ENCODE results near the gene AKR1A1.
"Not testable (repeated sequence)": the region's sequence is repeated elsewhere in the genome, so short reads cannot be mapped to it uniquely, and the experiment has no call there.

AKR1A1 gene

DNA sequence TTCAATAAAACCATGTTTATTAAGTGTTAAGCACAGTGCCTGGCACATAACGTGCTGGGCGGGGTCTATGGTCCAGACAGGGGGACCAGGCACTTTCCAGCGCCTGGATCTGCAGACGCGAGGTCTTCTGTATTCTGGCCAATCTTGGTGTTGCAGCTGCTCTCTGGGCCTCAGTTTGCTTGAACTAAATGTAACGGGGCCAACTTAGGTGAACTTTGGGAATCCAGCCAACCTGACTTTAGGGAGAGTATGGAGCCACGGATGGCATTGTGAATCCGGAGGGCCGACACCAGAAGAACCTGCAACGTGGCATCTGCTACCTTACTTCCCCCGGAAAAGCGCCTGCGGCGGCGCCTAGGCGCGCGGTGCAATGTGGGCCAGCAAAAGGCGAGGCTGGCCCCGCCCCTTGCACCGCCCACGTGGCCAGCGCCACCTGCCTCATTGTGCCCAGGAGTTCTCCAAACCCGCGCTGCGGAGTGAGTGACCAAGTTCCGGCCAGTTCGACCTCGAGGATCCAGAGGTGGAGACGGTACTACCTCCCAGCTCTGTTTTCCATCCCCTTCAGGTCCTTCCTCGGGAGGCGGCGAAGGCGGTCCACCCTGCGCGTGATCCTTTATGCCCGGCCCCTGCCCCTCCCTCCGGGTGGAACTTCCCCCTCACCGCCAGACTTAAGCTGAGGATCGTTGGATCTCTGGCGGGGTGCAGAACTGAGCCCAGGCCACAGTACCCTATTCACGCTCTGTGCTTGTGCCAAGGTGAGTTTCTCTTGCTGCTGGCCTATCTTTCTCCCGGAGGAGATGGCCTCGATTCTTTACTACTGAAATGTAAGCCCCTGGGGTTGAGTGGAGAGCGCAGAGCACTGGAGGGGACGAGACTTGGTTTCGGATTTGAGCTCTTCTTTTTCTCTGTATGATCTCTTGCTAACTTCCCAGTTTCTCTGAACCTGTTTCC, at the start of gene AKR1A1:
AKR1A1 (plus strand) TSS at position 426 of the 951 bp plus-strand sequence. CDS start 10,969 bp downstream, outside the sequence.
- peak; percentile 94 to 96 (median 95) for DNase-seq

DNA sequence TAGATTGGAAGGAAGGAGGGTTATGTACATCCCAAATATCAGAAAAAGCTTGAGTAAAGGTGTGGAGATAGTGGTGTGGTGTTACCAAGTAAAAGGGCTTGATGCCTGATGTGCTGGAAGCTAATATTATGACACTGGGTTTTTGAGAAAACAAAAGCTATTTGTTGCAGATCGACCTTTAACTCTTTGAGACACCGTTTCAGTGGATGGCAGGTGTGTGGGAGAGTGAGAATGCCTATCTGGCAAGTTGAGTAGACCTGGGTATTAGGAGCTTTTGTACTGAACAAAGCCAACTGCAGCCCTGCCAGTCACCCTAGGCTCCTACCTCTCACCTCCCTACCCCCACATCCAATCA, 49.1 kb upstream of the AKR1A1 start:
- no peak for DNase-seq

DNA sequence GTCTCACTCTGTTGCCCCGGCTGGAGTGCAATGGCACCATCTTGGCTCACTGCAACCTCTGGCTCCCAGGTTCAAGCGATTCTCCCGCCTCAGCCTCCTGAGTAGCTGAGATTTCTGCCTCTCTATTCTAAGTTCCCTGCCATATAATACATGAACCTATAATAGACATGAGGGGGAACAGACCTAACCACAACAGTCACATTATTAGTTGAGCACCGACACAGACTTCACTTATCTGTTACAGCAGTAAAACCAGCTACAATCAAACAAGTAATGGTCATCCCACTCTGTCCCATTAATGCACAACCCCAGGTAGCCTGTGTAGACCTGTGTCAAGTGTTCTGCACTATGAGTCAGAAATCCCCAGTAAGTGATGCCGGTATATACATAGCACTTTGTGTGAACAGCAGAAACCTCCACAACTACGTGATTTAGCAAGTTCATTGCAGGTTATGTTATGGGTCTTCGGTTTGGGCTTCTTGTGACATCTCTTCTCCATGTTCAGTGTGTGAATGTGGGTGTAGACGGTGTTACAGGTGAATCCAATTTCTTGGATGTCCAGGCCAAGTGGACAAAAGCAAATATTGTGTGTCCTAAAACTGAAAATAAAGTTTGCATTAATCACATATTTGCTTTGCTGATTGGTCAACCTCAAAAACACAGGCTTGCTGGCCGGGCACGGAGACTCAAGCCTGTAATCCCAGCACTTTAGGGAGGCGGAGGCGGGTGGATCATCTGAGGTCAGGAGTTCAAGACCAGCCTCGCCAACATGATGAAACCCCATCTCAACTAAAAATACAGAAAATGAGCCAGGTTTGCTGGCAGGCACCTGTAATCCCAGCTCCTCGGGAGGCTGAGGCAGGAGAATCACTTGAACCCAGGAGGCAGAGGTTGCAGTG, 46.9 kb upstream of the AKR1A1 start:
- DNase-seq = no peak

DNA sequence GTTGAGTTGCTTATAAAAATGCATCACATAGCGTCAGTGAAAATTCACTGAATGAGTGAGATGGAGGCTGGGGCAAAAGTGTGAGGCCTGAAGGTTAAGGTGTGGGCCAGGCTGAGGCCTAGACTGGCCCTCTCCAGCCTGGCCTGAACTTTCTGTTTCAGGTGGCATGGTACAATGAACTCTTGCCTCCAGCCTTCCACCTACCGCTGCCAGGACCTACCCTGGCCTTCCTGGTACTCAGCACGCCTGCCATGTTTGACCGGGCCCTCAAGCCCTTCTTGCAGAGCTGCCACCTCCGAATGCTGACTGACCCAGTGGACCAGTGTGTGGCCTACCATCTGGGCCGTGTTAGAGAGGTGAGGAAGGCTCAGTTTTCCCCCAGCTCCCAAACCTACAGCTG, 43.4 kb upstream of the AKR1A1 start:
- no peak for DNase-seq

DNA sequence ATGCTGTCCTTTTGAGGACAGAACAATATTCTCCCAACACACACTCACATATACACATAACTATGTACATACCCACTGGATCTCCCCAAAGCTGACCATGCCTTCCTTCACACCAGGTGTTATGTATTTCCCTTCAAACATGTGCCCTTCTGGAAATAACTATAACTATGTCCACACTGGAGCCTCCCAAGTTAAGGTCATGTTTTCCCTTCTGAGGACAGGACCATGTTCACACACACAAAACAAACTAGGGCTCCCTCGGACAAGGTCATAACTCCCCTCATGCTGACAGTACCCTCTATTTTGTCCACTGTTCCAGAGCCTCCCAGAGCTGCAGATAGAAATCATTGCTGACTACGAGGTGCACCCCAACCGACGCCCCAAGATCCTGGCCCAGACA, 42.7 kb upstream of the AKR1A1 start:
- DNase-seq = no peak

DNA sequence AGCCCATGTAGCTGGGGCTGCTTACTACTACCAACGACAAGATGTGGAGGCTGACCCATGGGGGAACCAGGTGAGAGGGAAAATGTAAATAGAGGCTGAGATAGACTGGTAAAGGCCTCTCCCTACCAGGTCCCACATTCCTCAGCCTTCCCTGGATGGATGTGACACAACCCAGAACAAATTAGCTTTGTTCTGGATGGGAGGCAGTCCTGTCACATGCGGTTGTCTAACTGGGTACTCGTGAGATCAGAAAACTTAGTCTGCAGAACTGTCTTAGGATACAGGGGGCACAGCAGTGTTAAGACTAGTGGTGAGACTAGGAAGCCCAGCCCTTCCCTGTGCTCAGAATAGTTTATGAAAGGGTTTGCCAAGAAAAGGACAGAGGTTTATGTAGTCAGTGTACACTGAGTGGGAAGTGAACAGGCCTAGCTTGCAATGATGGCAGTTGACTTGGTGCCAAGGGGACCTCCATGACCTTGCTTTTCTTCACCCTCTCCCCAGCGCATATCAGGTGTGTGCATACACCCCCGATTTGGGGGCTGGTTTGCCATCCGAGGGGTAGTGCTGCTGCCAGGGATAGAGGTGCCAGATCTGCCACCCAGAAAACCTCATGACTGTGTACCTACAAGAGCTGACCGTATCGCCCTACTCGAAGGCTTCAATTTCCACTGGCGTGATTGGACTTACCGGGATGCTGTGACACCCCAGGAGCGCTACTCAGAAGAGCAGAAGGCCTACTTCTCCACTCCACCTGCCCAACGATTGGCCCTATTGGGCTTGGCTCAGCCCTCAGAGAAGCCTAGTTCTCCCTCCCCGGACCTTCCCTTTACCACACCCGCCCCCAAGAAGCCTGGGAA, 42.1 kb upstream of the AKR1A1 start:
- DNase-seq = no peak

DNA sequence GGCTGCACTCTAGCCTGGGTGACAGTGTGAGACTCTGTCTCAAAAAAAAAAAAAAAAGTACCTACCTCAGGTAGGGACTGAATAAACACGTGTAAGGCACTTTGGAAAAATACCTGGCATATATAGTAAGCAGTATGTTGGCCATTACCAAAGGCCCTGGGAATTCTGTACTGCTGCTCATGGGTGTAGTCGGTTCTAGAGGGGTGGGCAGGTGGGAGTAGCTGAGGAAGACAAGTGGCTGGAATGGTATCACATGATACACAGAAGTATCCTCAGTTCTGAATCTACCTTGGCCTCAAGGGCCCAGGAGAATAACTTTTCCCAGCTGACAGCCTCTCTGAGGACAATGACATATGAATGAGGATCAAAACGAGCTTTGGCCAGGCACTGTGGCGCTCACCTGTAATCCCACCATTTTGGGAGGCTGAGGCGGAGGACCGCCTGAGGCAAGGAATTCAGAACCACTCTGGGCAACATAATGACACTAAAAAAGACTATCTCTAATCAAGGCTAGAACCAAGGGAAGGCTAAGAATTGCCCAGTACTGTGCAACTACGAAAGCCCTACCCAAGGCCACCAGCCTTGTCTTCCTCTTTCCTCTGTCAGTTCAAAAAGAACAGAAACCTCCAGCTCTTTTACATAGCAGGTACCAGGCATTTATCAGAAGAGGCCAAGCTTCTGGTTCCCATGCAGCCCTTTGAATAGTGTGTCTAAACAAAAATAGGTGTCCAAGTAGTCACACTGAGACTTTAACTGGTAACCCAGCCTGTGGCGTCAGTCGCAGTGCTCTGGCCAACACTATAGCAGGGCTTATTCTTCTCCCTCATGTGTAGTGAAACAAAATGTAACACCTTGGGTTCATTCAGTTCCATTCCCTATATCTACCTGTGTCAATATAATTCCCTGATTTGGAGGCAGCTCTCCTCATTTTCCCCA, 40.3 kb upstream of the AKR1A1 start:
- peak in 1 of 3 experiments; percentile 31 for DNase-seq

DNA sequence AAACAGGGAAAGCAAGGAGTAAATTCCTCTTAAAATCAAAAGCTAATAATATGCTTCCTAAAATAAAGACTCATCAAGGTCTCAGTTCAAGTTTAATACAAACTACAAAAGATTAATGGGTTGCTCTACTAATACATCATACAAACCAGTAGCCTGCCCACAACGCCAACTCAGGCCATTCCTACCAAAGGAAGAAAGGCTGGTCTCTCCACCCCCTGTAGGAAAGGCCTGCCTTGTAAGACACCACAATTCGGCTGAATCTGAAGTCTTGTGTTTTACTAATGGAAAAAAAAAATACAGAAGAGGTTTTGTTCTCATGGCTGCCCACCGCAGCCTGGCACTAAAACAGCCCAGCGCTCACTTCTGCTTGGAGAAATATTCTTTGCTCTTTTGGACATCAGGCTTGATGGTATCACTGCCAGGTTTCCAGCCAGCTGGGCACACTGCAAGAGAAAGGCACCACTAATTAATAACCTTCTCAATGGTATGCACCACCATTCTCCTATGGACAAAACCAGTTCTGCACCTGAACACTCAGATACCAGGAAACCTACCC, 39.6 kb upstream of the AKR1A1 start:
- peak in 1 of 3 experiments; percentile 30 for DNase-seq

DNA sequence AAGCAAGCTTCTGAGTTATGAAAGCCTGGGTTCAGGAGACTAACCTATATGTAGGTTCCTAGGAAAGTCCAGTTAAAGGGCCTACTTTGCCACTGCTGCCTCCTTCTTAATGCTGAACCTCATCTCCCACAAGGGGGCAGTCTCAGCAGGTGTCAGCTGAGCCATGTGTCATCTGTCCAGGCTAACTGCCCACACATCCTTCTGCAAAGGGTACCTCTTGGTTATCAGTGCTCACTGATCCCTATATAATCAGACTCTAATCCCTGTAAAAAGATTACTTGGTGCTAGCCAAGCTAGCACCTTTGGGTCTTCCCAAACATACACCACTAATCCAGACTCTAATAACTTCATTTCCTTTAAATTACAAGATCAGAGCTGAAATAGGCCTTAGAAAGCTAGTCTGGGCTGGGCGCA, 38.0 kb upstream of the AKR1A1 start:
- DNase-seq = peak; percentile 36 to 78 (median 45)

DNA sequence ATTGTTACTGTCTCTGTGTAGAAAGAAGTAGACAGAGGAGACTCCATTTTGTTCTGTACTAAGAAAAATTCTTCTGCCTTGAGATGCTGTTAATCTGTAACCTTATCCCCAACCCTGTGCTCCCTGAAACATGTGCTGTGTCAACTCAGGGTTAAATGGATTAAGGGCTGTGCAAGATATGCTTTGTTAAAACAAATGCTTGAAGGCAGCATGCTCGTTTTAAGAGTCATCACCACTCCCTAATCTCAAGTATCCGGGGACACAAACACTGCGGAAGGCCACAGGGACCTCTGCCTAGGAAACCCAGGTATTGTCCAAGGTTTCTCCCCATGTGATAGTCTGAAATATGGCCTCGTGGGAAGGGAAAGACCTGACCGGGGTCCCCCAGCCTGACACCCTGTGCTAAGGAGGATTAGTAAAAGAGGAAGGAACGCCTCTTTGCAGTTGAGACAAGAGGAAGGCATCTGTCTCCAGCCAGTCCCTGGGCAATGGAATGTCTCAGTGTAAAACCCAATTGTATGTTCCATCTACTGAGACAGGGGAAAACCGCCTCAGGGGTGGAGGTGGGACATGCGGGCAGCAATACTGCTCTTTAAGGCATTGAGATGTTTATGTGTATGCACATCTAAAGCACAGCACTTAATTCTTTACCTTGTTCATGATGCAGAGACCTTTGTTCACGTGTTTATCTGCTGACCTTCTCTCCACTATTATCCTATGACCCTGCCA, 36.9 kb upstream of the AKR1A1 start:
- not testable (repeated sequence) for DNase-seq

DNA sequence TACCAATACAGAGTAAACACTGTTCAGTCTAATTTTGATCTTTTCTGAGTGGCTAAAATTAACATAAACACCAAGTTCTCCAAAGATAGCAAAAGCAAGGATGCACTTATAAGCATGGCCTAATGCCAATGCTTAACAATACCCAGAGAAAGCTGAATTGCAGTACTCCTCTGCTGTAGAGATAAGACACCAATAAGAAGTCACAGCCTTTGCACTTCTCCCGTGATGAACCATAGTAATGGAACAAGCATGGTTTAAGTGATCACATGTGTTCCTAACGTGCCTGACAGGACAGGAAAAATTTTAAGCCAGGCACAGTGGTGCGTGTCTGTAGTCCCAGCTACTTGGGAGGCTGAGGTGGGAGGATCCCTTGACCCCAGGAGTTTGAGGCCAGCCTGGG, 34.6 kb upstream of the AKR1A1 start:
- DNase-seq = no peak

DNA sequence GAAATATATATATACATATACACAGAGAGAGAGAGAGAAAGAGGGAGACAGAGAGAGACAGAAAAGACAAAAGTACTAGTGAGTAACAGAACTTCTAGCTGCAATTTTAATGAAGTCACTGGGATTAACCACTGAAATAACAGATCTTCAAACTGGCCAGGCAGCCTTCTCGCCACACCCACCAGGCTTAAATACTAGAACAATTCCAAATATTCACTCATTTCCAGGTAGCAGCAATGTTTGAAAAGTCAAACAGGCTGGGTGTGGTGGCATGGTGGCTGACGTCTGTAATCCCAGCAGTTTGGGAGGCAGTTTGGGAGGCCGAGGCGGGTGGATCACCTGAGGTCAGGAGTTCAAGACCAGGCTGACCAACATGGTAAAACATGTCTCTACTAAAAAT, 34.2 kb upstream of the AKR1A1 start:
- DNase-seq = no peak

DNA sequence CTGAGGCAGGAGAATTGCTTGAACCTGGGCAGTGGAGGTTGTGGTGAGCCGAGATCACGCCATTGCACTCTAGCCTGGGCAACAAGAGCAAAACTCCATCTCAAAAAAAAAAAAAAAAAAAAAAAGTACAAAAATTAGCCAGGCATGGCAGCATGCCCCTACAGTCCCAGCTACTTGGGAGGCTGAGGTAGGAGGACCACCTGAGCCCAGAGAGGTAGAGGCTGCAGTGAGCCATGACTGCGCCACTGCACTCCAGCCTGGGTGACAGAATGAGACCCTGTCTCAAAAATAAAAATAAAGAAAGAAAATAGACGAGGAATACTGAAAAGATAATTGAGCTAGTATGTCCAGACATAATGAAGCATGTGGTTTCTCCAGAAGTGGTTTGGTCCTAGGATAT, 32.3 kb upstream of the AKR1A1 start:
- not testable (repeated sequence) for DNase-seq

DNA sequence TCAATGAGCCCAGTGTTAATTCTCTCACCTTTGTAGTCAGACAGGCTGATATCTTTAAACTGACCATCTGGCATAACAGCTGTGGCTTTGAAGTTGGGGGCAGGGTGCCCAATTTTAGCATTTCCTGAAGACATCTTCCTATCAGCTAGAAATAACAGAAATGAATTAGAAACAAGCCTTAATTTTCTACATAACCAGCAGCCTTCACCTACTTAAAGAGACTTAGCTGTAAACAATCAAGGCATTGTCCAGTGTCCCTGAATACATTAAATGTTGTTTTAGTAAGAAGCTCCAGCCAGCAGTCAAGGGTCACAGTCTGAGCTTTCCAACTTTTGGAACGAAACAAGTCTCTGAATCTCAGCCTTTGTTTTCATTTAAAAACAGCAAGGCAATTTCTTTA, 31.7 kb upstream of the AKR1A1 start:
- peak in 1 of 3 experiments; percentile 48 for DNase-seq

DNA sequence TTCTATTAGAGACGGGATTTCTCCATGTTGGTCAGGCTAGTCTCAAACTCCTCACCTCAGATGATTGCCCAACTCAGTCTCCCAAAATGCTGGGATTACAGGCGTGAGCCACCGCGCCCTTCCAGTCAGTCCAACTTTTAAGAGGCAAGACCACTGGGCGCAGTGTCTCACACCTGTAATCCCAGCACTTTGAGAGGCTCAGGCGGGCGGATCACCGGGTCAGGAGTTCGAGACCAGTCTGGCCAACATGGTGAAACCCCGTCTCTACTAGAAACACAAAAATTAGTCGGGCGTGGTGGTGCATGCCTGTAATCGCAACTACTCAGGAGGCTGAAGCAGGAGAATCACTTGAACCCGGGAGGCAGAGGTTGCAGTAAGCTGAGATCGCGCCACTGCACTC, 30.9 kb upstream of the AKR1A1 start:
- not testable (repeated sequence) for DNase-seq

DNA sequence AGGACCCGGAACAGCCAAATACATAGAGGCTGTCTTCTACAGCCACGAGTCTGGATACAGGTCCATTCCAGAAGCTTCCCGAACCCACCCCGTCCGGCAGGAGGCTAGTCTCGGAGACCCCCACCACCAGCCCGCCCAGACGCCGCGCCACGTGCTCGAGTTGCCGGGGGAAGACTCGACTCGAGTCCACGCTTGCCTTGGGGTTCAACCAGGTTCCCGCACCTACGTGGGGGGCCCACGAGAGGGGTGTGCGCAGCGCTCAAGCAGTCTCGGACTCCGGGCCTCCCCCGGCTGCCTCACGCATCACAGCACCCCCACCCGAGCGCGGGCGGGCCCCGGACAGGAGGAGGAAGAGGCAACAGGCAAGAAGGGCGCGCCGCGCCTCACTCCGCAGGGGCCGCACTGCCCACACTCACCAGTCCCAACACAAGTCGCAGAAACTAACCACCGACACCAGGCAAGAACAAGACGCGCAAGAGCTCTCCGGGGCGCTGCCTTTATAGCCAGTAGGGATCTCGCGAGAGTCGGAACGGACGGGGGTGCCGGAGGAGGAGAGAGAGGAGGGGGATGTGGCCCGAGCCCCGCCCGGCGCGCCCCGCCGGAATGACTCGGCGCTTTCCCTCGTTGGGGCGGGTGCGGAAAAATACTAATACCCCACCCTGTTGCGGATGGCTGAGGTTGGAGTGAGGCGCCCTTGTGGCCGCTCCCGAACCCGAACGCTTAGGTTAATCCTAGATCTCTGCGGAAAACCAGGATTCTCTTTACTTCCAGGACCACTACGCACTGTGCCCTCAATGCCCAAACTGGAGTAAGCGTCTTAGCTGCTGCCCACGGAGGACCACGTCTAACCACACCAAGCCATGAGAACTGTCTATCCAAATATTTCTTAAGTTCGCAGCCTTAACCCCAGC, 29.0 kb upstream of the AKR1A1 start, which contains the start of gene PRDX1:
PRDX1 (minus strand) TSS at position 472 of the 911 bp plus-strand sequence. CDS start 2,841 bp downstream, outside the sequence.
- DNase-seq = peak; percentile 97 to 98 (median 97)

DNA sequence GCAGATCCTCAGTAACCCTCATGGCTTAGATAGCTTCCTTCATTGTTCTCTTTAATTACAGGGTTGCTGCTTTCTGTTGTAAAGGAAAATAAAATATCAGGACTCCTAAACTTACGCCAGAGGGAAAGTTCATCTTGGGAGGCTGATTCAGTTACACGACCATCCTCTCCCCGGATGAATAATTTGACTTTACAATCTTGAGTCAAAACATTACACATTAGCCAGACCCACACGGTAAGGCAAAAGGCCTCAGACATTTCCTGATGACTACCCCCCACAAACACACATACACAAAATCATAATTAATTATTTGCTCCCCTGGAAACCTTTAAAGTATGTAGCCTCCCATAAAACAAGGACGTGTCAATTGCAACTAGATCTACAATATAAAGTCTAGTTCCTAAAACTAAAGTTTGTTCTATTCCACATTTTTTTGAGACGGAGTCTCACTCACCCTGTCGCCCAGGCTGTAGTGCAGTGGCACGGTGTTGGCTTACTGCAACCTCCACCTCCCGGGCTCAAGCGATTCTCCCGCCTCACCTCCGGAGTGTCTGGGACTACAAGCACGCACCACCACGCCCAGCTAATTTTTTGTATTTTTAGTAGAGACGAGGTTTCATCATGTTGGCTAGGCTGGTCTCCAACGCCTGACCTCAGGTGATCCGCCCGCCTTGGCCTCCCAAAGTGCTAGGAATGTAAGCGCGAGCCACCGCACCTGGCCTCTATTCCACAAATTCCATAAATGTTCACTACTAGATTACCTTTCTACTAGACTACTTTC, 28.1 kb upstream of the AKR1A1 start:
- DNase-seq = peak in 2 of 3 experiments; percentile 52 to 72

DNA sequence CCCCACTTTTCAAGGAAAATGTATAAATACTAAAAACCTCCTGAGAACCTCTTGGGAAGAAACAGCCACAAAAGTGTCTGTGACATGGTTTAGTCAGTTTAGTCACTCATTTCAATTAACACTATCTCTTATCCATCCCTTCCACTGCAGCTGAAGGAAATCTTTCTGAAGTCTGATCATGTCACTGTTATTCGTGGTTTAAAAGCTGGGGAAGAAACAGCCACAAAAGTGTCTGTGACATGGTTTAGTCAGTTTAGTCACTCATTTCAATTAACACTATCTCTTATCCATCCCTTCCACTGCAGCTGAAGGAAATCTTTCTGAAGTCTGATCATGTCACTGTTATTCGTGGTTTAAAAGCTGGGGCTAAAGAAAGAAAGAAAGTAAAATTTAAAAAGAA, 27.1 kb upstream of the AKR1A1 start:
- DNase-seq = not testable (repeated sequence)

All from NCI-H1417 (cell line).